NCI-H2029 (cell line): ENCODE results near the gene DOK7.
A peak's percentile ranks its signal among the peaks of the same experiment; 100 is the strongest.

ENCODE experiments used
- DNase-seq: peaks from one replicate; lab custom pipeline; 2025; lab: John Stamatoyannopoulos, UW

Gene DOK7

GRCh38 chr4:3463556-3464348, 646 bp downstream of the DOK7 start:
- no peak for DNase-seq

GRCh38 chr4:3464349-3464905, 1.3 kb downstream of the DOK7 start:
- DNase-seq = no peak

GRCh38 chr4:3464911-3465697, 2.0 kb downstream of the DOK7 start:
- DNase-seq = no peak

- DNase-seq = no peak
These were observed 2.9 kb downstream of the DOK7 start for GRCh38 chr4:3465698-3466671.

GRCh38 chr4:3466691-3467600, 3.8 kb downstream of the DOK7 start:
- DNase-seq = no peak

- no peak for DNase-seq
These were observed 4.5 kb downstream of the DOK7 start for GRCh38 chr4:3467601-3468031.

- DNase-seq = no peak
These were observed 5.0 kb downstream of the DOK7 start for GRCh38 chr4:3468154-3468553.

GRCh38 chr4:3468804-3469203, 5.7 kb downstream of the DOK7 start:
- no peak for DNase-seq

GRCh38 chr4:3469386-3470243, 6.5 kb downstream of the DOK7 start:
- no peak for DNase-seq

- peak; percentile 59 for DNase-seq
These were observed 7.4 kb downstream of the DOK7 start for GRCh38 chr4:3470244-3471097.

- DNase-seq = no peak
These were observed 8.1 kb downstream of the DOK7 start for GRCh38 chr4:3471098-3471760.

- no peak for DNase-seq
These were observed 8.8 kb downstream of the DOK7 start for GRCh38 chr4:3471886-3472285.

- no peak for DNase-seq
These were observed 9.5 kb downstream of the DOK7 start for GRCh38 chr4:3472411-3473141.

GRCh38 chr4:3473181-3473950, 10.3 kb downstream of the DOK7 start:
- no peak for DNase-seq

GRCh38 chr4:3473996-3474765, 11.1 kb downstream of the DOK7 start:
- DNase-seq = no peak
